Endothelial cell of umbilical vein (primary cell): ENCODE data around the gene CAPS. TPM values are rescaled to one million over a fixed set of nuclear protein-coding genes. Genes with fewer than 3 reads are reported as not detected.

Experiments used
- BruUV-seq: library from RNA; stranded (reverse); fragments of 400-500 nt; replicated peaks from 2 replicates; lab custom pipeline; 2021; lab: Mats Ljungman, UMichigan
- CTCF ChIA-PET: fragments of 300-600, 350-600 bp; sonication (Branson Sonifier 250); formaldehyde crosslinking; loops from one replicate; lab custom pipeline; 2021; ENCODE audit warnings: antibody characterized with exemption, inconsistent platforms; lab: Charles Lee
- POLR2A ChIA-PET: fragments of 300-600, 350-600 bp; sonication (Branson Sonifier 250); formaldehyde crosslinking; loops from one replicate; lab custom pipeline; 2021; ENCODE audit warnings: antibody characterized with exemption, inconsistent platforms; lab: Charles Lee
- DNase-seq: peaks from one replicate; pipeline ENCODE4 v3.0.0-alpha.2; 2011; ENCODE audit warnings: low read depth, low spot score
- FAIRE-seq: peaks from 2 replicates; lab custom pipeline; 2011; peaks lifted over from hg19 to GRCh38; lab: Jason Lieb, UNC
- H2AFZ ChIP-seq: 2 replicates; pipeline ENCODE4 v1.6.0; 2012; ENCODE audit warnings: low read depth, low read length, control low read depth, inconsistent platforms
- H3K27ac ChIP-seq: 2 replicates; pipeline ENCODE4 v1.5.1; 2011; ENCODE audit warnings: low read depth, mild to moderate bottlenecking, control low read depth, low read length, moderate library complexity; ENCODE audit not compliant: insufficient read depth
- H3K27me3 ChIP-seq, 2 experiments: 2 replicates each; pipeline versions ENCODE4 v1.6.0 to v1.6.1; 2011; ENCODE audit warnings: low read length in 2 of 2, mixed read lengths in 1 of 2; ENCODE audit not compliant: control insufficient read depth in 2 of 2, insufficient read depth in 2 of 2
- H3K36me3 ChIP-seq, 2 experiments: 2 replicates in 1 of 2; 3 replicates in 1 of 2; pipeline ENCODE4 v1.5.1; 2011; ENCODE audit warnings: low read length in 2 of 2, mild to moderate bottlenecking in 1 of 2, moderate library complexity in 1 of 2; ENCODE audit not compliant: control insufficient read depth in 2 of 2, insufficient read depth in 2 of 2; ENCODE audit errors: extremely low read depth in 1 of 2
- H3K4me1 ChIP-seq: 3 replicates; pipeline ENCODE4 v1.5.1; 2011; ENCODE audit warnings: mild to moderate bottlenecking, low read length; ENCODE audit not compliant: control insufficient read depth, insufficient read depth; ENCODE audit errors: extremely low read depth
- H3K4me2 ChIP-seq: 2 replicates; pipeline ENCODE4 v1.6.1; 2011; ENCODE audit warnings: low read length, control low read depth, mixed read lengths; ENCODE audit not compliant: insufficient read depth
- H3K4me3 ChIP-seq, 3 experiments: fragments of 200-600 bp in 1 of 3; sonication (generic), shearing (Covaris generic) in 1 of 3; replicated peaks in 1 of 3; 2 replicates each; pipeline ENCODE4 v1.5.1; 2011 to 2016; ENCODE audit warnings: control low read depth in 3 of 3, low read length in 3 of 3, mild to moderate bottlenecking in 2 of 3, inconsistent platforms in 1 of 3, low read depth in 1 of 3, moderate library complexity in 1 of 3; ENCODE audit not compliant: insufficient read depth in 1 of 3
- H3K79me2 ChIP-seq: 2 replicates; pipeline ENCODE4 v1.6.0; 2012; ENCODE audit warnings: low read length, inconsistent platforms; ENCODE audit not compliant: control insufficient read depth, insufficient read depth
- H3K9ac ChIP-seq: replicated peaks from 2 replicates; pipeline ENCODE3; 2011; ENCODE audit warnings: low read length, control low read depth; ENCODE audit not compliant: insufficient read depth; ENCODE audit errors: extremely low read depth
- H3K9me1 ChIP-seq: replicated peaks from 3 replicates; pipeline ENCODE4 v1.6.0; 2011; ENCODE audit warnings: mild to moderate bottlenecking, low read length; ENCODE audit not compliant: control insufficient read depth, insufficient read depth; ENCODE audit errors: extremely low read depth
- H3K9me3 ChIP-seq: replicated peaks from 2 replicates; pipeline ENCODE4 v1.5.1; 2012; ENCODE audit warnings: low read length, inconsistent platforms; ENCODE audit not compliant: control insufficient read depth, insufficient read depth
- H4K20me1 ChIP-seq: replicated peaks from 2 replicates; pipeline ENCODE3; 2011; ENCODE audit warnings: mild to moderate bottlenecking, low read length; ENCODE audit not compliant: control insufficient read depth, insufficient read depth; ENCODE audit errors: extremely low read depth
- CTCF ChIP-seq, 2 donors: IDR thresholded peaks; 1 replicate in 1 of 2; 2 replicates in 1 of 2; pipeline ENCODE4 v1.5.1; 2011; ENCODE audit warnings: low read length in 2 of 2, mild to moderate bottlenecking in 2 of 2, moderate library complexity in 2 of 2, control low read depth in 1 of 2, inconsistent platforms in 1 of 2, low read depth in 1 of 2; ENCODE audit not compliant: insufficient read depth in 1 of 2; ENCODE audit errors: extremely low read depth in 1 of 2
- EZH2 ChIP-seq: IDR thresholded peaks from 2 replicates; pipeline ENCODE4 v1.6.1; 2012; ENCODE audit warnings: borderline replicate concordance, low read depth, mild to moderate bottlenecking, moderate library complexity, low read length, inconsistent platforms; ENCODE audit not compliant: severe bottlenecking
- GATA2 ChIP-seq: IDR thresholded peaks from 2 replicates; pipeline ENCODE4 v1.7.0; 2011; ENCODE audit warnings: low read depth, mild to moderate bottlenecking, moderate library complexity, mixed read lengths, low read length; ENCODE audit not compliant: insufficient read length, insufficient read depth
- JUN ChIP-seq: IDR thresholded peaks from 2 replicates; pipeline ENCODE4 v1.6.1; 2011; ENCODE audit warnings: borderline replicate concordance, low read depth; ENCODE audit not compliant: insufficient read length, insufficient read depth
- MAX ChIP-seq: IDR thresholded peaks from 2 replicates; pipeline ENCODE4 v1.6.1; 2011; ENCODE audit not compliant: insufficient read depth, insufficient read length
- POLR2A ChIP-seq: IDR thresholded peaks from 2 replicates; pipeline ENCODE4 v1.6.1; 2012; ENCODE audit warnings: low read depth, mild to moderate bottlenecking, control low read depth, low read length
- POLR2AphosphoS5 ChIP-seq: IDR thresholded peaks from 2 replicates; pipeline ENCODE4 v1.6.1; 2012; ENCODE audit warnings: low read depth, mild to moderate bottlenecking, control low read depth, low read length, moderate library complexity; ENCODE audit not compliant: insufficient read depth
- dilution Hi-C: fragments of 300-500 bp; cut with MboI; formaldehyde crosslinking; loops from one replicate; pipeline ENCODE4 v1.15.0; 2019; ENCODE audit warnings: low sequenced_read_pairs; ENCODE audit not compliant: extremely low pct_ligation_motif_present
- intact Hi-C: fragments of 100-400 bp; cut with micrococcal nuclease; formaldehyde crosslinking; loops from one replicate; pipeline ENCODE4 v1.10.0; 2022
- polyA plus RNA-seq, 4 experiments: library from polyadenylated mRNA; depleted of rRNA in 3 of 4; stranded (reverse) in 3 of 4; unstranded in 1 of 4; fragments of >200 nt; gene quantifications; 2 replicates each; pipeline versions ENCODE4 v1.2.1 to v1.2.3, GENCODE V29; 2011 to 2012; ENCODE audit warnings: missing spikeins in 1 of 4
- total RNA-seq: library from RNA; stranded (reverse); gene quantifications from 2 replicates; pipeline ENCODE4 v1.2.3, GENCODE V29; 2021

The CAPS gene
- total and polyA plus RNA-seq, 2 donors (not counting 3 experiments of a cell fraction or from before 2014, with no cell fraction given): 6.9 to 8.9 TPM

- Histone ChIP-seq H3K9ac (no peak overlapping the region), H3K36me3 (peaks cover 6 to 17% of the 10 kb centered on the region in 2 experiments), H3K4me1 (peaks cover 30% of the 10 kb centered on the region), H4K20me1 (no peaks in the 10 kb centered on the region), H2AFZ (no peak overlapping the region), H3K4me2 (no peak overlapping the region), H3K27me3 (no peaks in the 10 kb centered on the region), H3K79me2 (no peaks in the 10 kb centered on the region), H3K4me3 (no peak overlapping the region), H3K9me3 (no peaks in the 10 kb centered on the region), H3K27ac (no peak overlapping the region), H3K9me1 (no peaks in the 10 kb centered on the region)
- ChIA-PET POLR2A (interaction anchor here (1.0 kb wide), 1 partner anchor 33 kb away, joined by 3 read pairs; the partner anchor contains the start of gene NDUFA11), CTCF (interaction anchor here (1.1 to 3.4 kb wide), 7 partner anchors 11 to 132 kb away, joined by 3 to 28 read pairs (median 4); partner anchors contain the start of gene NRTN)
- intact Hi-C loops: no loop called here
- DNase-seq (no peak), FAIRE-seq (no peak)
- no TSS peak for BruUV-seq
- TF ChIP-seq CTCF (IDR thresholded peaks at IDR 0.05; ENCODE audit: extremely low read depth in 1 of 2, insufficient read depth in 1 of 2, low read depth in 1 of 2, low read length in 2 of 2) (no peak), MAX (no peak), POLR2A (no peak), GATA2 (no peak), EZH2 (no peak), POLR2AphosphoS5 (no peak), JUN (no peak)
- dilution Hi-C loops: no loop called here
Observed at GRCh38 chr19:5936292-5936592, 22.2 kb downstream of the CAPS start.
